Mucosa of stomach (tissue), 1 donor: ENCODE measurements around the gene IGF2BP2.
"Not testable (repeated sequence)": the region's sequence is repeated elsewhere in the genome, so short reads cannot be mapped to it uniquely, and the experiment has no call there.

ENCODE experiments used
- H3K27me3 ChIP-seq: one replicate; pipeline ENCODE4 v1.7.0; 2013; ENCODE audit warnings: mild to moderate bottlenecking, low read length; ENCODE audit not compliant: control insufficient read depth, insufficient read depth
- H3K36me3 ChIP-seq: one replicate; pipeline ENCODE4 v1.7.0; 2013; ENCODE audit warnings: low read length; ENCODE audit not compliant: control insufficient read depth, insufficient read depth
- H3K4me1 ChIP-seq: one replicate; pipeline ENCODE4 v1.7.0; 2013; ENCODE audit warnings: mild to moderate bottlenecking, low read length; ENCODE audit not compliant: control insufficient read depth, insufficient read depth
- H3K4me3 ChIP-seq: one replicate; pipeline ENCODE4 v1.7.0; 2013; ENCODE audit warnings: low read length
- H3K9ac ChIP-seq: one replicate; pipeline ENCODE4 v1.7.0; 2013; ENCODE audit warnings: mild to moderate bottlenecking, low read length, moderate library complexity
- H3K9me3 ChIP-seq: one replicate; pipeline ENCODE4 v1.7.0; 2013; ENCODE audit warnings: mild to moderate bottlenecking, low read length, moderate library complexity; ENCODE audit not compliant: control insufficient read depth
- donor health status: Pancreatic carcinoma.

IGF2BP2 gene

DNA sequence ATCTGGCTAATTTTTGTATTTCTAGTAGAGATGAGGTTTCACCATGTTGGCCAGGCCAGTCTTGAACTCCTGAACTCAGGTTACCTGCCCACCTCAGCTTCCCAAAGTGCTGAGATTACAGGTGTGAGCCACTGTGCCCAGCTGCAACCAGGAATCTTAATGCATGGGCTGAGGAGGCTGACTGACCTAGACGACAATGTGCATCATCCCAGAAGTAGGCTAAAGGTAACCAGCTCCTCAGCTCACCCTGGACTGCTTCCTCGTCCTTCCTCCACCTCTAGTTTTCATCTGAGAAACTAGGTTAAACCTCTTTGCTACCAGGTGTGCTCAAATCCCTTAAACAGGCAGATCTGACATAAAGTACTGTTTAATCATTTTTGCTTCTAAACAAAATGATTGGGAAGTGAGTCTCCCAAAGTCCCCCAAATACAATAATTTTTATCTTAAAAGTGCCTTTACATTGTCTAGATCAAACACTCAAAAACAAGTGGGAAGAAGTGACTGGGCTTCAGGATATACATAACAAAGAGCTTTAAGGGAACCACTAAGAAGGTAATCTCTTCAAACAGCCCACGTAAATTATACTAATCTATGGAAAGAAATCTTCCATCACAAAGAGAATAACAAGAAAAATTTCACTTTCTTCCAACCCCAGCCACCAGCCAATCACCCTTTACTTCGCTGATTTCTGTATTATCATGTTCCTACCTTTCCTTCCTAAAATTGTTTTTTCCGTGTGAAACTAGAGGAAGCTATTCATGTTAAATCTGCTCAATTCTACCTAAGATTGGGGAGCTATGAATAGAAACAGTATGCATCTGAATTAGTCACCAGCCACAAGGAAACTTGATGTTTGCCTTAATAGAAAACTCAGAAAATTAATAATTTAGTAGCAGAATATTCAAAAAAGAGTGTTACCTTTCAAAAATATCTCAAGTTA is 34.7 kb downstream of the IGF2BP2 start:
- no peaks in the 10 kb centered on the region for H3K9me3 ChIP-seq
- no peaks in the 10 kb centered on the region for H3K36me3 ChIP-seq
- H3K4me3 ChIP-seq: no peak overlapping the region
- H3K9ac ChIP-seq: no peak overlapping the region
- peaks cover 8% of the 10 kb centered on the region for H3K4me1 ChIP-seq
- no peaks in the 10 kb centered on the region for H3K27me3 ChIP-seq

DNA sequence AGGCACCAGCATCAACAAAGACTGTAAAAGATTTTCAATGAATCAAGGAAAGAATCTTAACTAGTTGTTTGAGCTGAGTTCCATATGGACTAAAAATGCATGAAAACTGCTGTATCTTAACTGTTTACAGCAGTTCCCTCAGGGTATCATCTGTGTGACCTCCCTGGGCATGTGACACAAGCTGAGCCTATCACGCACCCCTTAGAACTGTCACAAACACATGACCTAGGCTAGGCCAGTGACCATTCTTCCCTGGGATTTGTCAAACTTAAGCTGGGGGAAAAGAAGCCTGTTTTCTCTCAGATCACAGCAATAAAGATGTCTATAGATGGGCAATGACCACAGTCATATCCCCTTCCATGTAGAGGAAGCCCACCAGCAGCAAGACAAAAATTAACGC is 35.7 kb downstream of the IGF2BP2 start:
- H3K9ac ChIP-seq: no peak overlapping the region
- H3K36me3 ChIP-seq: no peaks in the 10 kb centered on the region
- no peaks in the 10 kb centered on the region for H3K27me3 ChIP-seq
- no peaks in the 10 kb centered on the region for H3K9me3 ChIP-seq
- H3K4me1 ChIP-seq: no peaks in the 10 kb centered on the region
- no peak overlapping the region for H3K4me3 ChIP-seq

DNA sequence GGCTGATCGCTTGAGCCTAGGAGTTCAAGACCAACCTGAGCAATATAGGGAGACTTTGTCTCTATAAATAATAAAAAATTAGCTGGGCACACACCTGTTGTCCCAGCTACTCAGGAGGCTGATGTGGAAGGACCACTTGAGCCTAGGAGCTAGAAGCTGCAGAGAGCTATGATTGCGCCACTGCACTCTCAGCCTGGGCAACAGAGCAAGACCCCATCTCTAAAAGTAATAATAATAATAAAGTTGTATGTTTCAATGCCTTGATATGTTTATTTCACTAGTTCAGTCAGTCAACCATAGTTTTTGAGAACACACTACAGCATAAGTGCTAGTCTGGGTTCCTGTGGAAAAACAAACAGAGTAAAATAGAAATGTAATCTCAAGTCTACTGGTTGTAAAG is 36.5 kb downstream of the IGF2BP2 start:
- Histone ChIP-seq H3K9ac (no peak overlapping the region), H3K4me1 (no peaks in the 10 kb centered on the region), H3K27me3 (no peaks in the 10 kb centered on the region), H3K9me3 (no peaks in the 10 kb centered on the region), H3K4me3 (no peak overlapping the region), H3K36me3 (no peaks in the 10 kb centered on the region)

DNA sequence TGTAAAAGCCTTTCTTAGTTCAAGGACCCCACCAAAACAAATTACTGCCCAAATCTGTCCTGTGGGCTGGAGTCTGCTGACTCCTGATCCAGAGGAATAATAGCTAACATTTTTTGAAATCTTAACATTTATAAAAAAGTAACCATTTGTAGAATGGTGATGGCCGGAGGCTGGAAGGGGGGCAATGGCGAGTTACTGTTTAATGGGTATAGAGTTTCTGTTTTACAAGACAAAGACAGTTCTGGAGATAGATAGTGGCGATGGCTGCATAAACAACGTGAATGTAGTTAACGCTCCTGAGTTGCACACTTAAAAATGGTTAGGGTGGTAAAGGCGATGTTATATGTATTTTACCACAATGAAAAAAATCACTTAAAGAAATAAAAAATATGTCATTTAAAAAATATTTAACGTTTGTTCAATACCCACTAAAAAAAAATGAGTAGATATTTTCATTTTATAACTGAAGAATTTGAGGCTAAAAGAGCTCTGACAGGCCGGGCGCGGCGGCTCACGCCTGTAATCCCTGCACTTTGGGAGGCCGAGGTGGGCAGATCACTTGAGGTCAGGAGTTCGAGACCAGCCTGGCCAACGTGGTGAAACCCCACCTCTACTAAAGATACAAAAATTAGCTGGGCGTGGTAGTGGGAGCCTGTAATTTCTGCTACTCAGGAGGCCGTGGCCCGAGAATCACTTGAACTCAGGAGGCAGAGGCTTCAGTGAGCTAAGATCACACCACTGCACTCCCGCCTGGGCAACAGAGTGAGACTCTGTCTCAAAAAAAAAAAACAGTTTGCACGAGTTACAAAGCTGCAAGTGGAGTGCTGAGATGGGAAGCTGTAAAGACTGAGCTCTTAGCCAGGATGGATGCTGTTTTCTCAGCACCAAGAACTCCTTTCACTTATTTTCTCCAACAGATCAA is 37.6 kb downstream of the IGF2BP2 start:
- no peak overlapping the region for H3K4me3 ChIP-seq
- no peaks in the 10 kb centered on the region for H3K27me3 ChIP-seq
- no peaks in the 10 kb centered on the region for H3K36me3 ChIP-seq
- H3K4me1 ChIP-seq: no peaks in the 10 kb centered on the region
- no peak overlapping the region for H3K9ac ChIP-seq
- H3K9me3 ChIP-seq: no peaks in the 10 kb centered on the region

DNA sequence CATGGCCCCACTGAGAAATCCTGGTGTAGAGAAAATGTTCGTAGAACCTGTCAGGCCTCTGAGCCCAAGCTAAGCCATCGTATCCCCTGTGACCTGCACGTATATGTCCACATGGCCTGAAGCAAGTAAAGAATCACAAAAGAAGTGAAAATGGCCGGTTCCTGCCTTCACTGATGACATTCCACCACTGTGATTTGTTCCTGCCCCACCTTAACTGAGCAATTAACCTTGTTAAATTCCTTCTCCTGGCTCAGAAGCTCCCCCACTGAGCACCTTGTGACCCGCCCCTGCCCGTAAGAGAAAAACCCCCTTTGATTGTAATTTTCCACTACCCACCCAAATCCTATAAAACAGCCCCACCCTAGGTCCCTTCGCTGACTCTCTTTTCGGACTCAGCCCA is 38.6 kb downstream of the IGF2BP2 start:
- H3K9me3 ChIP-seq, H3K4me1 ChIP-seq, H3K27me3 ChIP-seq, H3K36me3 ChIP-seq, H3K9ac ChIP-seq, H3K4me3 ChIP-seq: not testable (repeated sequence)

DNA sequence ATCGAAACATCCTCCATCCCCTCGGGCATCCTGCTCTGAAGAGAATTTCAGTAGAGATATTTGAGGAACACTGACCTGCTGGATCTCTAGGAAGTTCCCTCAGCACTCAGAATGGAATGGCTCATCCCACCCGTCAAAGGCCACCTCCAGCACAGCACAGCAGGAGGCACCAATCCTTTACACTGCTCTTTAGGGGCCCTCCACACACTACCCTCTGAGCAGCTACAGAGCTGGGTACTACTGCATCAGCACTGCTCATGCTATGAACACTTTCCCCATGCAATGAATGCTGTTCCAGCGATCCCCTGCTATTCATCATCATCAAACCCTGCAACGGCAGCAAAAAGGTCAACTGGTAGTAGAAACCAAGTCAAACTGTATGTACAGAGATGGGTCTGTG is 40.5 kb downstream of the IGF2BP2 start:
- no peaks in the 10 kb centered on the region for H3K4me1 ChIP-seq
- H3K4me3 ChIP-seq: no peak overlapping the region
- H3K9ac ChIP-seq: no peak overlapping the region

DNA sequence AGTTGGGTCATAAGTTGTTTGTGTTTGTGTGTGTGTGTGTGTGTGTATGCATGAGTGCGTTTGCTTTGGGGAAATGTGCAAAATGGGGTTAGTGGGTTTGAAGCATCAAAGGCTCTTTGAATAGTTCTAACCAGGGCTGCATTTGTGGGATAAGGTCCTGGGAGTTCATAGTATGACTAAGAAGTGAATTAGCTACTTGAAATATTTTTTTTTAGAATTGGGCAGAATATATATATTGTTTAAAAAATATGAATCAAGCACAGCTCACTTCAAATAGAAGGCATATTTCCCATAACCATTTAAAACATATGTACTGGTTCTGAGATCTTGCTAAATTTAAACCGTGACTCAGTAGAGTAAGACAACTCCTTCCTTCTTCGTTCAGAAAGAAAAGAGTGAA is 43.1 kb downstream of the IGF2BP2 start:
- H3K4me1 ChIP-seq: no peaks in the 10 kb centered on the region
- H3K27me3 ChIP-seq: no peaks in the 10 kb centered on the region
- H3K4me3 ChIP-seq: no peak overlapping the region
- H3K9me3 ChIP-seq: no peaks in the 10 kb centered on the region
- no peak overlapping the region for H3K9ac ChIP-seq
- H3K36me3 ChIP-seq: no peaks in the 10 kb centered on the region

More for the DNA sequence above, 40.5 kb downstream of the IGF2BP2 start:
- Histone ChIP-seq H3K27me3 (no peaks in the 10 kb centered on the region), H3K36me3 (no peaks in the 10 kb centered on the region), H3K9me3 (no peaks in the 10 kb centered on the region)

DNA sequence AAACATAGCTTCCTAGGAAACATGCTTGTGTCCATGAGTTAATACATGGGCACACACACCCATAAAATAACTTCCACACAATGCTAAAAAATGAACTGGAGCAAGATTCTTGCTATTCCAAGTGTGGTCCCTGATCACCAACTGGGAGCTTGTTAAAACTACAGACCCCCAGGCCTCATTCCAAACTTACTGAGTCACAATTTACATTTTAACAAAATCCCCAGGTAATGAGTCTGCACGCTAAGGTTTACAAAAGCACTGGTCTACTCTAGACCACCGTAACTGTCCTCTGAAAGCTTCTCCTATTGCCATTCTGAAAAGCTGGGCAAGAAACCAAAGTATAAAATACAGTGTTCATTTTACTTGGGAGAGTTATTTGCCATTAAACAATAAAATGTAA is 45.4 kb downstream of the IGF2BP2 start:
- Histone ChIP-seq H3K9me3 (no peaks in the 10 kb centered on the region), H3K27me3 (no peaks in the 10 kb centered on the region), H3K9ac (no peak overlapping the region), H3K4me3 (no peak overlapping the region), H3K36me3 (no peaks in the 10 kb centered on the region), H3K4me1 (peaks cover 5% of the 10 kb centered on the region)

DNA sequence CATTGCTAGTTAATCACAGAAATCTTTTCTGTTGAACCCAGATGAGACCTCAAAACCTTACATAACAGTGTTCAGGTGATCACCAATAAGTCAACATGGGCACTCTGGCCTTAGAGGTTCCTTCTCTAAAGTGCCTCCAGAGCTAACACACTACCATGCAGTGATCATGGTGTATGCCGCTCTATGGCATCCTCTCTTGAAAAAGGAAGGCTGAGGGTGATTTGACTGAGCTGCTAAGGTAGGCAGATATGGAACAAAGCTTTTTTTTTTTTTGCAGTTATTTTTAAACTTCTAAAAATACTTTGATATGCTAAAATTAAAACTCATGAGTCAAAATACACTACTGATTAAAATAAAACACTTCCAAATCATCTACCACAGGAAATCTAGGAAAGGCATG is 46.0 kb downstream of the IGF2BP2 start:
- Histone ChIP-seq H3K27me3 (no peaks in the 10 kb centered on the region), H3K4me1 (peaks cover 11% of the 10 kb centered on the region)

DNA sequence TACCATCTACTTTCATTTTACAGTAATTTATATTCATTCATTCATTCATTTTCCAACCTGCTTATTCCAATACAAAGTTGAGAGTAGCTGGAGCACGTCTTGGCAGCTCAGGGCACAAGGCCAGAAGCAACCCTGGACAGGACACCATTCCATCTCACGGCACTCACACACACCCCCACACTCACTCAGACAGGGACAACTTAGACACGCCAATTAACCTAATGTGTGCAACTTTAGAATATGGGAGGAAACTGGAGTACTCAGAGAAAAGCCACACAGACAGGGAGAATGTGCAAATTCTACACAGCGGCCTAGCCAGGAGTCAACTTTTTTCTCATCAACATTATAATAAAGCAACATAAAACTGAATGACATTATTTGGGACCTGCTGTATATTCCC is 46.7 kb downstream of the IGF2BP2 start:
- Histone ChIP-seq H3K9ac (no peak overlapping the region), H3K4me3 (no peak overlapping the region), H3K27me3 (no peaks in the 10 kb centered on the region), H3K9me3 (no peaks in the 10 kb centered on the region), H3K36me3 (no peaks in the 10 kb centered on the region), H3K4me1 (peaks cover 14% of the 10 kb centered on the region)

More for the DNA sequence above, 46.0 kb downstream of the IGF2BP2 start:
- Histone ChIP-seq H3K4me3 (no peak overlapping the region), H3K9me3 (no peaks in the 10 kb centered on the region), H3K36me3 (no peaks in the 10 kb centered on the region), H3K9ac (no peak overlapping the region)

DNA sequence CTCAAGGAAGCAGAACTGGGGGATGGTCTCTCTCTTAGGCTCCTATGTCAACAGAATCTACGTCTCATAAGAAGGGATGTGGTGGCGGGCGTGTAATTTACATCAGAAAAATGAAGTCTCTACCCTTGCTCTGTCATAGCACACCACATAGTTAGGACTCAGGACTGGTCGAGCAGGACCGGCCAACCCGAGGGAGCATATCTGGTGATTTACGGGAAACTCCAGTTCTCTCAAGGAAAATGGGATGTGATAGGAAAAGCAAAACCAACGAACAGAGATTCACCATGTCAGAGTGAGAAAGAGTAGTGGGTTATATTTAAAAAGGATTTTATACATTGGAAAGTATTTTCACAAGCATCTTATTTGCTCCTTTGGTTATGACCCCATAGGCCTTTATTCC is 54.7 kb downstream of the IGF2BP2 start:
- Histone ChIP-seq H3K4me3 (no peak overlapping the region), H3K9me3 (no peaks in the 10 kb centered on the region), H3K4me1 (peaks cover 21% of the 10 kb centered on the region), H3K27me3 (no peaks in the 10 kb centered on the region), H3K9ac (no peak overlapping the region), H3K36me3 (no peaks in the 10 kb centered on the region)

DNA sequence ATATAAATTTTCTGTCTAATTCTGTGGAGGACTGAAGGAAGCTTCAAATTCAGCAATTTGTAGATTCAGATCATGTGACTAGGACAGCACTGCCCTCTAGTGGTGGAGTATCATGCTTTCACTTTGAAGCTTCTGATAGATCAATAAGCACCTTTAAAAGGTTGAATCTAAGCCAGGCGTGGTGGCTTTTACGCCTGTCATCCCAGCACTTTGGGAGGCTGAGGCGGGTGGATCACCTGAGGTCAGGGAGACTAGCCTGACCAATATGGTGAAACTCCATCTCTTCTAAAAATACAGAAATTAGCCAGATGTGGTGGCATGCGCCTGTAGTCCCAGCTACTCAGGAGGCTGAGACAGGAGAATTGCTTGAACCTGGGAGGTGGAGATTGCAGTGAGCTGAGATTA is 56.3 kb downstream of the IGF2BP2 start:
- H3K4me3 ChIP-seq: not testable (repeated sequence)

More for the DNA sequence above, 56.3 kb downstream of the IGF2BP2 start:
- not testable (repeated sequence) for H3K36me3 ChIP-seq, H3K27me3 ChIP-seq, H3K9ac ChIP-seq, H3K9me3 ChIP-seq
- peaks cover 22% of the 10 kb centered on the region for H3K4me1 ChIP-seq
